Sigmoid colon (tissue), 7 donors: Measurements from ENCODE around the gene FHIP2A. TPM values are rescaled to one million over a fixed set of nuclear protein-coding genes. Genes with fewer than 3 reads are reported as not detected.

Experiments used
- DNase-seq: peaks from one replicate; pipeline ENCODE4 v3.0.0-alpha.2; 2019
- H3K27ac ChIP-seq, 4 donors: fragments of 200-600 bp; sonication (generic); one replicate each; pipeline ENCODE4 v1.5.1; 2016 to 2019; ENCODE audit warnings: mild to moderate bottlenecking in 1 of 4
- H3K27me3 ChIP-seq, 3 donors: fragments of 200-600 bp; sonication (generic); one replicate each; pipeline ENCODE4 v1.5.1; 2019; ENCODE audit warnings: mild to moderate bottlenecking in 1 of 3
- H3K36me3 ChIP-seq, 4 donors: fragments of 200-600 bp; sonication (generic); one replicate each; pipeline ENCODE4 v1.5.1; 2016 to 2019
- H3K4me1 ChIP-seq, 4 donors: fragments of 200-600 bp; sonication (generic); one replicate each; pipeline ENCODE4 v1.5.1; 2017 to 2019
- H3K4me3 ChIP-seq, 4 donors: fragments of 200-600 bp; sonication (generic); one replicate each; pipeline ENCODE4 v1.5.1; 2017 to 2019; ENCODE audit warnings: mild to moderate bottlenecking in 2 of 4, moderate library complexity in 1 of 4
- H3K9me3 ChIP-seq, 4 donors: fragments of 200-600 bp in 3 of 4; sonication (generic) in 3 of 4; one replicate each; pipeline versions ENCODE4 v1.5.1 to v1.6.1; 2013 to 2019
- EP300 ChIP-seq, 4 donors: sonication (generic); formaldehyde crosslinking; IDR thresholded peaks; one replicate each; pipeline ENCODE4 v1.6.1; 2017; ENCODE audit warnings: antibody characterized with exemption in 4 of 4
- POLR2A ChIP-seq, 2 donors: fragments of 450-650 bp; IDR thresholded peaks; one replicate each; pipeline ENCODE4 v1.6.1; 2016; ENCODE audit warnings: antibody characterized with exemption in 2 of 2, mild to moderate bottlenecking in 2 of 2, moderate library complexity in 2 of 2
- POLR2AphosphoS5 ChIP-seq, 4 donors: sonication (generic); formaldehyde crosslinking; IDR thresholded peaks; one replicate each; pipeline ENCODE4 v1.6.1; 2017; ENCODE audit warnings: antibody characterized with exemption in 4 of 4
- WGBS, 2 donors: extraction: QIAGEN DNeasy Blood & Tissue Kit; methylation state at CpG; one replicate each; pipeline ENCODE4 v1.1.7; 2013; 5-methylcytosine and 5-hydroxymethylcytosine counted together
- intact Hi-C: fragments of 100-400 bp; cut with DNase I; formaldehyde crosslinking; loops from one replicate; pipeline ENCODE4 v1.15.1; 2023
- polyA plus RNA-seq, 3 donors: library from polyadenylated mRNA; stranded (reverse); fragments of 200-250 nt; gene quantifications; one replicate each; pipeline ENCODE4 v1.2.3, GENCODE V29; 2013
- total RNA-seq, 4 donors: library from RNA; depleted of rRNA; stranded (reverse); fragments of >200 nt; gene quantifications; one replicate each; pipeline ENCODE4 v1.1.0, GENCODE V29; 2016
- TF ChIP-seq, protein P1 (sequence below), 4 experiments: fragments of 450-650 bp in 3 of 4; fragments of 200-600 bp in 1 of 4; IDR thresholded peaks; one replicate each; pipeline ENCODE4 v1.5.1; 2016 to 2019; ENCODE audit warnings: antibody characterized with exemption in 4 of 4, mild to moderate bottlenecking in 3 of 4, moderate library complexity in 2 of 4
- donor health status: healthy with polysubstance abuse.
- donor health status: Bipolar disorder and iron deficiency.
- donor health status: healthy.

The FHIP2A gene
- total and polyA plus RNA-seq, 7 donors: 2.4 to 37.7 (median 32.1) TPM

DNA sequence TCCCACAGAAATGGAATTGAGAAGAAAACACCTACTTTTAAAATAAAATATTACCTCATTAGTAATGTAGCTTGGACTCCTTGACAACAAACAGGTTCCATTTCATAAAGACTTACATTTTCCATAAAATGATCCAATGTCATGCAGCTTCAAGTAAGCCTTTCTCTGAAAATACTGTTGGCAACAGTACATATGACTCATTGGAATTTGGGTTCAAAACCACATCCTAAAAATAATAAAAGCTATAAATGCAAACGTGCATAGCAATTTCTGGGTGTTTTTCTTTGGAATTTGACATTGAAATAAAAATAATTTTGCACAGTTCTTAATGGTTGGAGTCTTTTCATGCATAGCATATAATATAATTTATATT, 47.9 kb downstream of the FHIP2A start:
- TF ChIP-seq, protein P1, sequence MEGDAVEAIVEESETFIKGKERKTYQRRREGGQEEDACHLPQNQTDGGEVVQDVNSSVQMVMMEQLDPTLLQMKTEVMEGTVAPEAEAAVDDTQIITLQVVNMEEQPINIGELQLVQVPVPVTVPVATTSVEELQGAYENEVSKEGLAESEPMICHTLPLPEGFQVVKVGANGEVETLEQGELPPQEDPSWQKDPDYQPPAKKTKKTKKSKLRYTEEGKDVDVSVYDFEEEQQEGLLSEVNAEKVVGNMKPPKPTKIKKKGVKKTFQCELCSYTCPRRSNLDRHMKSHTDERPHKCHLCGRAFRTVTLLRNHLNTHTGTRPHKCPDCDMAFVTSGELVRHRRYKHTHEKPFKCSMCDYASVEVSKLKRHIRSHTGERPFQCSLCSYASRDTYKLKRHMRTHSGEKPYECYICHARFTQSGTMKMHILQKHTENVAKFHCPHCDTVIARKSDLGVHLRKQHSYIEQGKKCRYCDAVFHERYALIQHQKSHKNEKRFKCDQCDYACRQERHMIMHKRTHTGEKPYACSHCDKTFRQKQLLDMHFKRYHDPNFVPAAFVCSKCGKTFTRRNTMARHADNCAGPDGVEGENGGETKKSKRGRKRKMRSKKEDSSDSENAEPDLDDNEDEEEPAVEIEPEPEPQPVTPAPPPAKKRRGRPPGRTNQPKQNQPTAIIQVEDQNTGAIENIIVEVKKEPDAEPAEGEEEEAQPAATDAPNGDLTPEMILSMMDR (IDR thresholded peaks at IDR 0.05): no peak
- TF ChIP-seq POLR2A (IDR thresholded peaks at IDR 0.05): no peak
- no peak for TF ChIP-seq EP300 (IDR thresholded peaks at IDR 0.05)
- no peak for TF ChIP-seq POLR2AphosphoS5 (IDR thresholded peaks at IDR 0.05)
- peaks cover 0 to 13% (median 0%) of the 10 kb centered on the region in 4 donors for H3K4me1 ChIP-seq
- peaks cover 0 to 15% (median 2%) of the 10 kb centered on the region in 4 donors for H3K36me3 ChIP-seq
- H3K4me3 ChIP-seq: no peak overlapping the region
- no peak overlapping the region for H3K27ac ChIP-seq
- no peaks in the 10 kb centered on the region for H3K27me3 ChIP-seq
- WGBS, 2 donors: 13 to 19% methylated on average over 1 of the region's 1 CpG
- DNase-seq: no peak
- H3K9me3 ChIP-seq: no peaks in the 10 kb centered on the region
- intact Hi-C loops: no loop called here

DNA sequence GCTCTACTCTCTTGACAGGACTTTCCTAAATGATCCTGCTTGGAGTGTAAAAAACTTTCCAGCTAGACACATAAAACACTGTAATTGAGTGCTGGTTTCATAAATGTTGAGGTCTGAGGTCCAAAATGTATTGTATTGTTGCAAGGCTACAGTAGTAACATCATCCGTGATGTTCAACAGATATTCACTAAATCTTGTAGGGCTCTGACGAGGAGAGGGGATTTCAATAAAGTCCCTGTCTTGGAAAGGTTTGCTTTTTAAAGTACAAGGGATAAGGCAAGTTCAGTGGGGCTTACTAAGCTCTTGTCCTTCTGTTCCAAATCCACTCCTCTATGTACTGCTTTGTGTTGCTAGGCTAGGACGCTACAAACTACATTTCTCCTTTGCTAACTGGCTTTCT, 48.9 kb downstream of the FHIP2A start:
- DNase-seq: no peak
- H3K27ac ChIP-seq: no peak overlapping the region
- peaks cover 0 to 13% (median 0%) of the 10 kb centered on the region in 4 donors for H3K4me1 ChIP-seq
- H3K36me3 ChIP-seq: peaks cover 0 to 10% (median 0%) of the 10 kb centered on the region in 4 donors
- TF ChIP-seq POLR2AphosphoS5 (IDR thresholded peaks at IDR 0.05): no peak
- TF ChIP-seq, protein P1 (IDR thresholded peaks at IDR 0.05): no peak
- no peak for TF ChIP-seq EP300 (IDR thresholded peaks at IDR 0.05)
- TF ChIP-seq POLR2A (IDR thresholded peaks at IDR 0.05): no peak
- intact Hi-C loops: no loop called here
- no peaks in the 10 kb centered on the region for H3K27me3 ChIP-seq
- H3K4me3 ChIP-seq: no peak overlapping the region
- no peaks in the 10 kb centered on the region for H3K9me3 ChIP-seq
- whole genome bisulfite sequencing, 2 donors: 90 to 93% methylated on average over 3 of the region's 3 CpGs

DNA sequence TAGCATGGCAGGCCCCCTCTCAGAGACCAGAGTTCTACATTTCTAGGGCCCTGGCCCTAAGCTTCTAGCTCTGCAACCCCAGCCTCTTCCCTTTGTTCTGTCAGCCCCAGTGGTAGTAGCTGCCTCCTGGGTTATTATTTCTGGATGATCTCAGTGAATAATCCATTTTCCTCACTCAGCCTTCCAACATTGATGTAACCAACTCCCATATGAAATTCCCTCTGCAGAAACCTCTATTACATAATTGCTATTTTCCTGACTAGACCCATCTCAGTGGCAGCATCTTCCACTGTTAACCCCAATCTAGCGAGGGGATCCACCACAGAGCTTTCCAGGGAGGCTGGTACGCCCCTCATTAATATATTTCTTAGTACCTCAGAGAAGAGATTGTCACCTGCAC, 49.8 kb downstream of the FHIP2A start:
- Histone ChIP-seq H3K27ac (no peak overlapping the region), H3K4me1 (peaks cover 0 to 13% (median 0%) of the 10 kb centered on the region in 4 donors), H3K9me3 (no peaks in the 10 kb centered on the region), H3K27me3 (no peaks in the 10 kb centered on the region), H3K36me3 (peaks cover 0 to 3% (median 0%) of the 10 kb centered on the region in 4 donors), H3K4me3 (no peak overlapping the region)
- 86 to 91% methylated on average over 2 of the region's 2 CpGs for WGBS, 2 donors
- intact Hi-C loops: no loop called here
- TF ChIP-seq, protein P1 (IDR thresholded peaks at IDR 0.05): no peak
- no peak for TF ChIP-seq EP300 (IDR thresholded peaks at IDR 0.05)
- no peak for TF ChIP-seq POLR2A (IDR thresholded peaks at IDR 0.05)
- no peak for TF ChIP-seq POLR2AphosphoS5 (IDR thresholded peaks at IDR 0.05)
- no peak for DNase-seq

Other genes with a start within 250 kb of the FHIP2A start
- 100 to 1,000 TPM in 1 of 4 donors, 10 to 100 TPM in 3; 41.9 to 127 (median 73.9) TPM for gene ABLIM1, start 163.5 kb upstream of the FHIP2A start, total RNA-seq
- gene ABLIM1, start 163.5 kb upstream of the FHIP2A start, polyA plus RNA-seq: 10 to 100 TPM; 46.8 to 49.5 (median 47.9) TPM
- gene TRUB1, start 116.4 kb downstream of the FHIP2A start, total RNA-seq: 10 to 100 TPM; 10.5 to 14.3 (median 12.8) TPM
- 1 to 10 TPM; 7.8 to 9.0 (median 8.0) TPM for gene TRUB1, start 116.4 kb downstream of the FHIP2A start, polyA plus RNA-seq